Activated CD8-positive, alpha-beta memory T cell treated with anti-CD3 and anti-CD28 coated beads, Interleukin-2, amount 50 U/mL, for 4 hours (primary cell): Measurements from ENCODE around the gene CCDC169.

Source experiments
- DNase-seq: peaks from one replicate; pipeline ENCODE4 v3.0.0-alpha.2; 2020

The CCDC169 gene

GRCh38 chr13:36231236-36231635, 66.4 kb downstream of the CCDC169 start:
- DNase-seq: no peak

- no peak for DNase-seq
These were observed 72.9 kb downstream of the CCDC169 start for GRCh38 chr13:36224730-36225129.

- no peak for DNase-seq
These were observed 77.7 kb downstream of the CCDC169 start for GRCh38 chr13:36219883-36220282.

- no peak for DNase-seq
These were observed 80.2 kb downstream of the CCDC169 start for GRCh38 chr13:36217456-36217855.

DNA sequence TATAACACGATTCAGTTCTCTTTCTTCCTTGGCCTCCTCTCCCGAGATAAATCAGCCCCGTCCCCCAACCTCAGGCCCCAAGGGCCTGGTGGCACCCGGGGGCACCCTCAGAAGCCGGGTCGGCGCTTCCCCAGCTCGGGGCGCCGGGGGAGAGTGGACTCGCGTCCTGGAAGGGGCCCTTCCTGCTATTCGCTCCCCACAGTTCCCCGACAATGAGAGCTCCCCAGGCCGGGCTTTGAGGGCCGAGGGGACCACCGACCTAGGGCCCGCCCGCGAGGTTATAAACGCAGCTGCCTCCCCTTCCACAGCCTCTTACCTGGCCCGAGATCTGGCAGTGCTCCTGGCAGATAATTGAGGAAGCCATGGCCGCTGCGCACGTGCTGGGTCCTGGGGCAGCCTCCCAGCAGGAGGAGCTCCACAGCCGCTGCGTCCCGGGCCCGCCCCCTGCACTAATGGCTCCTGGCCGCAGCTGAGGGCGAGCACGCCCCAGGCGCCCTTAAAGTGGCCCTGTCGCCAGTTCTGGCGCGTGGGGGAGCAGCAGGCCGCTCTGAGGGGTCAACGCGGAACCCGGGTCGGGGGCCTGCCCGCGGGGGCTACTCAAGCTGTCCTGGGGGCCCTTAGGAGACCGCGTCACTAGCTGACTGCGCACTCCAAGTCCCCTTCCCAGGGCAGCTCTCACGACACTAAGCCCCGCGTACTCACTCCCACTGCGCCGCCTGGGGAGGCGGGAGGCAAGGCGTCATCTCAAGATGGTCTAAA, 83.3 kb downstream of the CCDC169 start, which contains the start of gene SOHLH2:
SOHLH2 (minus strand) TSS at position 394 of the 759 bp plus-strand sequence; CDS start at position 364, 30 bp downstream.
- DNase-seq: no peak

DNA sequence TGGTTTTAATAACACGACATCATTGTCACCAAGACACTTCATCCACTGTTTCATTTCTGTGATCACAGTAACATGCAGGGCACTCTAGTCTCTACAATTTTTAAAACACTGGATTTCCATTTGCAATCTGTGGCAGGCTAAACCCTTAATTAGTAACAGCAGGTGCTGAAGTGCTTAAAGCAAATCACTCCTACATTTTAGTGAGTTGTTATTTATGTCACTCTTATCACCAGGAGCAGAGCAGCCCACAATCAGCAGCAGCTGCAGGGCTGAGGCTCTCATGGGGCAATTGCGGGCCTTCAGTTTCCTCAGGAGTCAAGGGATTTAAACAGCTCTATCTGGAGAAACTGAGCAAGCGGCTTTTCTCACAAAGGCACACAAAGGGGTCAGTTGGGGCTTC, 84.8 kb downstream of the CCDC169 start:
- DNase-seq: no peak

DNA sequence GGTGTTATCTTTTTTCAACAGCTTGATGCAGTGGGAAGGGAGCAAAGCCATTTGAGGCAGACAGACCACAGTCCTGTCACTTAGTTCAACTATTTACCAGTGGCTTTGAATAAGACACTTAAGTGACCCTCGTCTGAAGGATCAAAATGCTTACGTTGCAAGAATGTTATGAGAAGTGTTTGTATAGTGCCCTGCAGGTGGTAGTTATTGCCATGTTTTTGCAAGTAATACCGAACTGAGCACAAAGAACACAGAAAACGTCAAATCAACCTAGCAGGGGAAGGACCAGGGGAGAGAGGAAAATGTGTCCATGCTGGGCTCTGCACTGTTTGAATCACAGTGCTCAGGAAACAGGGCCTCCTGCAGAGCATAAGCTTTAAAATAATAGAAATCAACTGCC, 86.0 kb downstream of the CCDC169 start:
- DNase-seq: no peak

- no peak for DNase-seq
These were observed 86.9 kb downstream of the CCDC169 start for GRCh38 chr13:36210738-36211137.

GRCh38 chr13:36207672-36208071, 89.9 kb downstream of the CCDC169 start:
- DNase-seq: no peak

- no peak for DNase-seq
These were observed 104.3 kb downstream of the CCDC169 start for GRCh38 chr13:36193151-36193855.

- DNase-seq: no peak
These were observed 105.4 kb downstream of the CCDC169 start for GRCh38 chr13:36192166-36192565.

- no peak for DNase-seq
These were observed 106.8 kb downstream of the CCDC169 start for GRCh38 chr13:36190771-36191170.

DNA sequence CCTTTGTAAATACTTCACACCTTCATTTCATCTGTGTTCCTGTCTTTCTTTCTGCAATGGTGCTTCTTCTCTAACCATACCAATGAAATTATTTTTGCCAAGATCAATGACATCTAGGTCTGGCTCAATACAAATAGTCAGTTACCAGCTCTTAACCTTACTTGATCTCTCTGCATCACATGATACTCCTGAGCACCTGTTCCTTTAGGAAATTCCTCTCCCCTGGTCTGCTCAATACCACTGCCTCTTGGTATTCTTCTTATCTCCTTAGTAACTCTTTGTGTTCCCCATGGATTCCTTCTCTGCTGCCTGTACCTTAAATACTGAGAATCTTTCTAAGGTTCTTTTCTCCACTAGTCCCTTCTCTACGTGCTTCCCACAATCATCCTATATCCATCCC, 109.2 kb downstream of the CCDC169 start:
- no peak for DNase-seq

DNA sequence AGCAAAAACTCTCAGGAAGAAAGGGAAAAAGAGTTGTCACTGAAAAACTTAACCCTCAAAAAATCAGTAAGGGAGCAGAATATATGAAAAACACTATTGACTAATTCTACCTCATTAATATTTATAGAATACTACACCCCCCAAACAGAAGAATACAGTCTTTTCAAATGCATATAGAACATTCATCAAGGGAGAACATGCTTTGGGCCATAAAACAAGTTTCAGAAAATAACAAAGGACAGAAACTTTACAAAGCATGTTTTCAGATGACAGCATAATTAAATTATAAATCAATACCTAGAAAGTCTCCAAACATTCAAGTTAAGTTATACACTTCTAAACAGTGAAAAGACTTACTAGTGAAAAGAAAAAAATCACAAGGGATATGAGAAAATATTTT, 113.7 kb downstream of the CCDC169 start:
- no peak for DNase-seq
